ENCODE measurements around the gene FAM3C.

GRCh38 chr7:121306565-121306964 lies 89.5 kb downstream of the FAM3C start:
- TF ChIP-seq RARB (CRISPR knock-in tag; IDR thresholded peaks at IDR 0.05) (no peak), GLIS3 (CRISPR knock-in tag; IDR thresholded peaks at IDR 0.05) (no peak), ZFP30 (CRISPR knock-in tag; IDR thresholded peaks at IDR 0.05) (no peak)

All from SK-N-SH treated with all-trans-retinoic acid at 6 μM for 48 hours (cell line).